GM04503 (cell line): ENCODE results near the gene DAGLA.

Source experiments
- DNase-seq: peaks from one replicate; pipeline ENCODE4 v3.0.0-alpha.2; 2012; ENCODE audit warnings: low read depth

The DAGLA gene

GRCh38 chr11:61747192-61747966, 67.2 kb downstream of the DAGLA start:
- no peak for DNase-seq

DNA sequence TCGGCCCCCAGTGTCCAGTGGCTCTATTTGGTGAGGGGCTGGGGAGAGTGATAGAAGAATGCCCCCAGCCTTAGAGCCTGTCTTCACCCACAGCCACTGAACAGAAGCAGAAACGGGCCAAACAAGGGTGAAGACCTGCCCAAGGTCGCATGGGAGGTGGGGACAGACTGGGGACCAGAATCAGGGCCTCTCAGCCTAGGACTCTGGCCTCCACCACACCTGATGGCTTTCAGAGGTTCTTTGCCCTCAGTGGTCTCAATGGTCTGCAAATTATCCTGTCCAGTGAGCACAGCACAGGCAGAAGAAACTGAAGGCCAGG, 67.7 kb downstream of the DAGLA start:
- no peak for DNase-seq

- no peak for DNase-seq
Observed at GRCh38 chr11:61749591-61750217, 69.5 kb downstream of the DAGLA start.

DNA sequence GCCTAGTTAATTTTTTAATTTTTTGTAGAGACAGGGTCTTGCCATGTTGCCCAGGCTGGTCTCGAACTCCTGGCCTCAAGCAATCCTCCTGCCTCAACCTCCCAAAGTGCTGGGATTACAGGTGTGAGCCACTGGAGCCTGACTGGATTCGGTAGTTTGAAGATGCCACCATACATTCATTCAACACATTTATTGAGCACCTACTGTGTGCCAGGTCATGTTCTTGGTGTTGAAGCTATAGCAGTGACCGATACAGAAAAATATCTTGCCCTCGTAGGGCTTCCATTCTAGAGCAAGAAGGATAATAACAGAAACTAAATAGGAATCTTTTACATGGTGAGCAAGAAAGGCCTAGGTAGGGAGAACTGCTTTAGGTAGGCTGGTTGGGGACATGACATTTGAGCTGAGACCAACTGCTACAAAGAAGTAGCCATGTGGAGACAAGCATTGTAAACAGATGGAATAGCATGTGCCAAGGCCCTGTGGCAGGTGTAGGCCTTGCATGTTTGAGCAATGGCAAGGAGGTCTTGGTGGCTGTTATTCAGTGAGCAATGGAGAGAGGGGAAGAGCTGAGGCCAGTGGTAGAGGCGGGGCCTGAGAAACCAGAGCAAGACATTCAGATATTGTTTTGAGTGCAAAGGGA, 70.6 kb downstream of the DAGLA start:
- no peak for DNase-seq

- no peak for DNase-seq
Observed at GRCh38 chr11:61751384-61751783, 71.2 kb downstream of the DAGLA start.

DNA sequence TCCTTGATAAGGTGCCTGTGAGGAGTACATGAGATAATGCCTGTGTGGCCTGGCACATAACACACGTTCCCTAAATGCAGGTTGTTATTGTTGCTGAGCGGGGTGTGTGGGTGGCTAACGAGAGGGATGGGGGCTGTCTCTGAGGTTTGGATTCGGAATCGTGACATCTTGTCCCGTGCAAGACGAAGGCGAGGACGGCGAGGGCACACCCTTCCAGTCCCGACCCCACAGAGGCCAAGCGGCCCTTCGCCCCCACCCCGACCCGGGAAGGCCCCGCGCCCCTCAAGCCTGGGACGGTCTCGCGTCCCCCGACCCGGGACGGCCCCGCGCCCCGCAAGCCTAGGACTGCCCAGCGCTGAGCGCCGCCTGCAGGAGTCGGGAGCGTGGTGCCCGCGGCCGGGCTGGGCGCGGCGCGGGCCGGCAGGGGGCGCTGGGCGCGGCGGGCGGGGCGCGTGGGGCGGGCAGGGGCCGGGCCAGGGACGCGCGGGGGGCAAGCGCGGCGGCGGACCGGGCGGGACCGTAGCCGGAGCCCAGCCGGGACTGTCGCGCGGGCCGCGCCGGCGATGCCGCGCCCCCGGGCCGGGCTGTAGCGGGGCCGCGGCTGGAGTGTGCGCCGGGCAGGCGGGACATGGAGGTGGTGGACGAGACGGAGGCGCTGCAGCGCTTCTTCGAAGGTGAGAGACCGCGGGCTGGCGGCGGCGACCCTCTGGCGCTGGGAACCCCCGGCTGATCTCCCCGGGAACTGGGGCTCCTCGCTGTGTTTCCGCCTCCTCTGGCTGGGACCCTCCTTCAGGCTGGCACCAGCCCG, 72.1 kb downstream of the DAGLA start, which contains the start of gene MYRF:
Gene MYRF (plus strand): TSS at position 520 of the 808 bp plus-strand sequence. CDS start 109 bp downstream, at position 629.
- no peak for DNase-seq

DNA sequence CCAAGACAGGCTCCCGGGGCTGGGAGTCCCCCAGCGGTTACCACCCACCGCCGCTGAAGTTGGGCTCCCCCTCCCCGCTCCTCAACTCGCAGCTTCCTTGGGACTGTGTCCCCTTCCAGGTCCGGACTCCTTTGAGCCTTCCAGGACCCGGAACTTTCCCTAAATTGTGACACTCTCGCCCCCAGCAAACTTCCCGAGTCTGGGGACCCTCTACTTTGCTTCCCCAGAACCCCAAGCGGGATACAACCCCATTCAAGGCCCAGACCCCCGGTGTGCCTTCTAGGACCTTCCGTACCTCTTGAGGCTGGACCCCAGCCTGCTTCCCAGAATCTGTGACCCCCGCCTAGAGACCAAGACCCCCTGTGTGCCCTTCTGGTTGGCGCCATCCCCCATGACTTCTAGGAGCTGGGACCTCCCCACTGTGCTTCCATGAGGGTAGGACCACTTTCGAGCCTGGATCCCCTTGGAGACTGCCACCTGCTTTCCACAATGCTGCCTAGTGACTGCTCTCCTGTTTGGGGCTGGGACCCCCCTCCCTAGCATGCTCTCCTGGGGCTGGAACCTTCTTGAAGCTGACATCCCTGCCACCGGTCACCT, 72.8 kb downstream of the DAGLA start:
- no peak for DNase-seq

GRCh38 chr11:61753672-61754071, 73.5 kb downstream of the DAGLA start:
- DNase-seq: no peak

DNA sequence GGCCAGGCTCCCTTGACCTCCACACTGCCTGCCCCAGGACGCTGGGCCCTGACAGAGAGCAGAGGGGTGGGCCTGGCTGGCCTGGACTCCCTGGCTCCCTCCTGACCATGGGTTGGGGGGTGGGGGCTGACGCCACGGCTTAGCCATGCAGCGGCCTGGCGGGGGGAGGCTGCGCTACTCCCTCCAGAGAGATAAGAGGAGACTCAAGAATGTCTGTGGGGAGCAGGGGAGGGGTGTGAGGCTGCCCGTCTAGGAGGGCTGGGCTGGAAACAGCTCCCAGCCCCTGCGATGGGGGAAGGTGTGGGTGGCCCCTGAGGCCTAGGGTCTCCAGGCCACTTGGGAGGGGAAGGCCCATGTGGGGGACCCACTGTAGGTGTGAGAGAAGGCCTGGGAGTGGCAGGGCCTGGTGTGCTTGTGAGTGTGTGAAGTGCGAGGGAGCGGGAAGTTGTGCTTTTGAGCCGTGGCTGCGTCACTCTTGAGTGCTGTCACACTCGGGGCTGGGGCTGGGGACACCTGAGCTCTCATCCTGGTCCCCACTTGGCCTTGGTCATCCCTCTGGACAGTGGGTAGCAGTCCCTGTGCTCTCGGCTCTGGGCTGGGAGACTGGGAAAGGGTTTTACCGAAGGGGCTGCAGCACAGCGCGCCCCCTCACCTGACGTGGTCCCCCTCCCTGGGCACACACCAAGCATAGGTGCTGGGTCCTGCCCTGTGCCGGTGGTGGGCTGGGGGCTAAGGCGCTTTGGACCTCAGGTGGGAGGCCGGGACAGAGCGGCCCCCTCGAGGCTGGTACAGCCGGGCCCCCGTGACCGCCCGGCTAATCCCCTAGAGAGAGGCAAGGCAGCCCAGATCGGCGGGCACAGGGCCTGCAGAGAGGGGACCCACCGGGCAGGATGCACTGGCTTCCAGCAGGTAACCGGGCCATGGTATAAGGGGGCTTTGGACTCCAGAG, 74.6 kb downstream of the DAGLA start:
- DNase-seq: no peak

DNA sequence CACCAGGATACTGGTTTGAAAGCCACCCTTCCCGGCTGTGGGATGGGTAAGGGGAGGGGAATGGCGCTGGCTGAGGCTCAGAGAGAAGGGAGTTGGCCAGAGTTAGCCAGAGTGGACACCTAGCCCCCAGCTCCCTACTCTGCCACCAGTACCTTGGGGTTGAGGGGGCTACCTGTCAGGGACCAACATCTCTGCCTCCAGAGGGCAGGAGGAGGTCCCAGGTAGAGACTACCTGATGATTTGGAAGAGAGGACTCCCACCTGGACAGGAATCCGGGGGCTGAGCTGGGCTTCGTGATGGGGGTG, 75.9 kb downstream of the DAGLA start:
- DNase-seq: no peak

- DNase-seq: no peak
Observed at GRCh38 chr11:61756452-61757212, 76.4 kb downstream of the DAGLA start.

GRCh38 chr11:61757213-61757862, 77.1 kb downstream of the DAGLA start:
- no peak for DNase-seq

- no peak for DNase-seq
Observed at GRCh38 chr11:61760946-61761345, 80.8 kb downstream of the DAGLA start.

DNA sequence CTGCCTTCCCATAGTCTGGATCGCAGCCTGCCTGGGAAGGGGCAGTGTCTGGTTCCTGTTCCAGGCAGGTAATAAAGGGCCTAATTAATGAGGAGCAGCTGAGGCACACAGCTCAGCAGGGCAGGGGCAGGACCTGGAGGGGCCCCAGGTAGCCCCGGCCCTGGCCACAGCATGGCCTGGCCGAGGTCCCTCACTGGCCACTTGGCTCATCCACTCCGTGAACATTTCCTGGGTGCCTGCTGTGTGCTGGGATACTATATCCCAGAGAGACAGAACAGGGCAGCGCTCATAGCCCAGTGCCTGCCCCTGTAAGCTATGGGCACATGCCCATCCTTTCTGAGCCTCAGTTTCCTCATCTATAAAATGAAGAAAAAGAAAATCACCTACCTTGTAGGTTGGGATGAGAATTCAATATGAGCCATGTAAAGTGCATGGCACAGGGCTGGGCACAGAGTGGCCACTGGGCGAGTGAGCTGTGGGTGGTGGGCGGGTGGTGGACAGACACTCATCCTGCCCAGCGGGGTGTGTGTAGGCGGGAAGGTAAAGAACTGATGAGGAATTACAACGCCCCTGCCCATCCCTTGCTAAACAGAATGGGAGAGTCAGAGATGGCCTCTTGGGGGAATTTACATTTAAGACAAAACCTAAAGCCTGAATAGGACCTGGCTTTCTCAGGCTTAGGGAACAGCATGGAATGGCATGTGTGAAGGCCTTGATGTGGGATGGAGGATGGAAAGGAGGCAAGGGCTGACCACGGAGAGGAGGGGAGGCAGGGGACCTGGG, 81.4 kb downstream of the DAGLA start:
- no peak for DNase-seq

DNA sequence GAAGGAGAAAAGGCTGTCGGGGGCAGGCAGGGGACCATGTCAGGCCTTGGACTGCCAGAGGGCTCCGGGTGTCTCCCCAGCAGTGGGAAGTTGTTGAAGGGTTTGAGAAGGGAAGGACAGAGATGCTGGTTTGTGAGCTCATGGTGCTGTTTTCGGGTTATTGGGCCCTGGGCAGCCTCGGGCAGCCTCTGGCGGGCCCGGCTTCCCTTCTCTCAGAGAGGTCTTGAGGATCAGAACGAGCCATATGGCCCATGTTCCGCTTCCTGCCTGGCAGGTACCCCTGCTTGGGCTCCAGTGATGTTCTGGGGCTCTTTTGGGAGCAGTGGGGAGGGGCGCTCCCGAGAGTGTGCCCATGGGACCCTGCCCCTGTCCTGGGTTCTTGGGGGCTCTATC, 82.0 kb downstream of the DAGLA start:
- no peak for DNase-seq

DNA sequence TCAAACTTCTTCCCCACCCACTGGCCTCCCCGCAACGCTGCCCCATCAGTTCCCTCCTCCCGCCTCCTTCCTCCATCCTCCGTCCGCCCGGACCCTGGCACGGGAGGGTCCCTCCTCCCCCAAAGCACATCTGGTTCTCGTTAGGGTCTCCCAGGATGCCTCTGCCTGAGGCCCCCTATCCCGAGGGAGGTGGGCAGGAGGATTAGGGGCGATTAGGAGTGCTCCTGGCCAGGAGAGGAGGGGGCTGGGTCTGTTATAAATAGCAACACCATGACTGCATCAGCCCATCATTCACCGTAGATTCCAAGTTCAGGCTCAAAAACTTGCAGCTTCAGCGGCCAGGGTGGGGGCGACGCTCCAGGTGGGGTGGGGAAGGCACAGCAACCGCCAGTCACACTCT, 82.6 kb downstream of the DAGLA start:
- no peak for DNase-seq

GRCh38 chr11:61763930-61764605, 83.9 kb downstream of the DAGLA start:
- DNase-seq: no peak

GRCh38 chr11:61764606-61765260, 84.5 kb downstream of the DAGLA start:
- no peak for DNase-seq
